ENCODE results near the gene TMEM130.

TMEM130 gene

DNA sequence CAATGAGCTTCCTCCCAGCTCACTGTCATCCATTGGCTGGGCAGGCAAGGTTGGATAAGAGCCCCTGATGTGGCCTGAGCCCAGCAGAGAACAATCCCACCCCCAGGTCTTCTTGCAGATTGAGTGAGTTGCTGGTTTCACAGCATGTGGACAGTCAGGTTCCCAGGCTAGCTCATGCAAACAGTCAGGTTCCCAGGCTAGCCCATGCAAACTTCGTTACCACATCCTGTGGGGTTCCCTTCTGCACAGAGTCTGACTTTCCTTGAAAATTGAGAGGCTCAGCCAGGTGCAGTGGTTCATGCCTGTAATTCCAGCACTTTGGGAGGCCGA, 67.1 kb downstream of the TMEM130 start:
- DNase-seq, result no peak

DNA sequence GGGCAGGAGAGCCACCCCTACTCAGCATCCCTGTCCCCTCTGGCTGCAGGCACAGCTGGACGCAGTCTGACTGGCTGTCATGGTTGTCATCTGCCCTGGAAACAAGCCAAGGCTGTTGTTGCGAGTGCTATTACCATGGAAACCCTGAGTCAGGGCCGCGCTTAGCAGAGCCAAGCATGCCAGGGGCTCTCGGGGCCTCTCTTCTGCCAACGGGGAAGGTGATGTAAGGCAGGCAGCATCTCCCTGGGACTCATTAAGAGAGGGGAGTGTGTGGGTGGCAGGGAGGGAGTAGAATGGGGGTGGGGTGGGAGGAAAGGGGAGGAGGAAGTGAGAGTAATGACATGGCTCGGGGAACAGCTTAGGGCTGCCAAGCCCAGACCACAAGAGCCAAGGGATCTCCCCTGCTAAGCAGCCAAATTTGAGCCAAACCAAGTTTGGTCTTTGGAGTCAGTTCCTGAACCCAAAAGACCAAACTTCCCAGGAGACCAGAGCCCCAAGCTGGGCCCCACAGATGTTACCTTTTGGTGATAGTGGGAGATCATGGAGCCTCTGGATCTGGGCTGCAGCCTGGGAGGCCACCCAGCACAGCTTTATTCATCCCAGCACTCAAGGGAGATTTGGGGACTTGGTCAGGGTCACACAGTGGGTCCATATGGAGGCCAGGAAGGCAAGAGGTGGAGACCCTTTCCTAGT, 67.6 kb downstream of the TMEM130 start:
- H3K4me3 ChIP-seq (ENCODE audit: low read depth, low read length), result no peak overlapping the region
- no peaks in the 10 kb centered on the region for H3K4me1 ChIP-seq
- no peaks in the 10 kb centered on the region for H3K27me3 ChIP-seq
- no peaks in the 10 kb centered on the region for H3K9me3 ChIP-seq
- no peaks in the 10 kb centered on the region for H3K36me3 ChIP-seq
- peak; percentile 89 for DNase-seq
- TF ChIP-seq, protein P1, sequence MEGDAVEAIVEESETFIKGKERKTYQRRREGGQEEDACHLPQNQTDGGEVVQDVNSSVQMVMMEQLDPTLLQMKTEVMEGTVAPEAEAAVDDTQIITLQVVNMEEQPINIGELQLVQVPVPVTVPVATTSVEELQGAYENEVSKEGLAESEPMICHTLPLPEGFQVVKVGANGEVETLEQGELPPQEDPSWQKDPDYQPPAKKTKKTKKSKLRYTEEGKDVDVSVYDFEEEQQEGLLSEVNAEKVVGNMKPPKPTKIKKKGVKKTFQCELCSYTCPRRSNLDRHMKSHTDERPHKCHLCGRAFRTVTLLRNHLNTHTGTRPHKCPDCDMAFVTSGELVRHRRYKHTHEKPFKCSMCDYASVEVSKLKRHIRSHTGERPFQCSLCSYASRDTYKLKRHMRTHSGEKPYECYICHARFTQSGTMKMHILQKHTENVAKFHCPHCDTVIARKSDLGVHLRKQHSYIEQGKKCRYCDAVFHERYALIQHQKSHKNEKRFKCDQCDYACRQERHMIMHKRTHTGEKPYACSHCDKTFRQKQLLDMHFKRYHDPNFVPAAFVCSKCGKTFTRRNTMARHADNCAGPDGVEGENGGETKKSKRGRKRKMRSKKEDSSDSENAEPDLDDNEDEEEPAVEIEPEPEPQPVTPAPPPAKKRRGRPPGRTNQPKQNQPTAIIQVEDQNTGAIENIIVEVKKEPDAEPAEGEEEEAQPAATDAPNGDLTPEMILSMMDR (IDR thresholded peaks at IDR 0.05; ENCODE audit: low read depth, low read length), result no peak

More for the DNA sequence above, 67.1 kb downstream of the TMEM130 start:
- no peak overlapping the region for H3K4me3 ChIP-seq (ENCODE audit: low read depth, low read length)
- TF ChIP-seq, protein P1 (IDR thresholded peaks at IDR 0.05; ENCODE audit: low read depth, low read length), result no peak
- H3K27me3 ChIP-seq, result no peaks in the 10 kb centered on the region
- no peaks in the 10 kb centered on the region for H3K36me3 ChIP-seq
- no peaks in the 10 kb centered on the region for H3K9me3 ChIP-seq
- H3K4me1 ChIP-seq, result no peaks in the 10 kb centered on the region

DNA sequence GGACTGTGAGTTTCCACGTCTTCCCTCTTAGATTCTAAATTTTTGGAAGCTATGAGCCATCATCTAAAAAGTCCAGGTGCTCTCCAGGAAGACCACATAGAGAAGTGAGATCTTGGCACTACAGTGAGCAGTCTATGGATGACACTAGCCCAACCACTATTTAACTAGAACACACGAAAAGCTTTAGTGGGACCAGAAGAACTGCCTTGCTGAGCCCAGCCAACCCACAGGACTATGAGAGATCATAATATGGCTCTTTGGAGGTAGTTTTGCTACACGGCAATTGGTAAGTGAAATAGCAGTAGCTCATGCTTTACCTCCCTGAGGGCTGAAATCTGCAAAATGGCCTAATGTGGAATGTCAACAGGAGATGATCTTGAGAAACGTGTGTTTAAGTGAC, 68.8 kb downstream of the TMEM130 start:
- Histone ChIP-seq H3K4me1 (no peaks in the 10 kb centered on the region), H3K4me3 (ENCODE audit: low read depth, low read length) (no peak overlapping the region), H3K9me3 (no peaks in the 10 kb centered on the region), H3K27me3 (no peaks in the 10 kb centered on the region), H3K36me3 (no peaks in the 10 kb centered on the region)
- TF ChIP-seq, protein P1 (IDR thresholded peaks at IDR 0.05; ENCODE audit: low read depth, low read length), result no peak
- no peak for DNase-seq

DNA sequence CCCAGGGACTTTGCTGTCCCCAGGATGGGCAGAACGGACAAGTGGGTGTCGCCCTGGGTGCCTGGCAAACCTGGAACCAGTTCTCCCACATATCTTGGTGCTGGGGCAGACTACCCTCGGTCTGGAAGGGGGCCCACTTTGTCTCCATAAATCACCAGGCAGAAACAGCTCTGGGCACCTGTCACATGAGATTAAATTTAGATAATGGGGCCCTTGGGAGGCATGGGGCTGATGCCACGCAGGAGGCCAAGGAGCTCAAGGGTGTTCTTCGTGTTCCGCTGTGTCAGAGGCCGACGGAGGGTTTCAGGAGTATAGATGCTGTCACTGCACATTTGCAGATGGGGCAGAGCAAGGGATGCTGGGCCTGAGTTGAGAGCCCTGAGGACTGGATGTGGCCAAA, 72.7 kb downstream of the TMEM130 start:
- Histone ChIP-seq H3K9me3 (no peaks in the 10 kb centered on the region), H3K4me3 (ENCODE audit: low read depth, low read length) (no peak overlapping the region), H3K4me1 (no peaks in the 10 kb centered on the region), H3K36me3 (no peaks in the 10 kb centered on the region), H3K27me3 (no peaks in the 10 kb centered on the region)
- TF ChIP-seq, protein P1 (IDR thresholded peaks at IDR 0.05; ENCODE audit: low read depth, low read length), result no peak
- no peak for DNase-seq

All from BE2C (cell line).